HG03135 (cell line): ENCODE measurements around the gene NEK1.
"Not testable (repeated sequence)": the region's sequence is repeated elsewhere in the genome, so short reads cannot be mapped to it uniquely, and the experiment has no call there.

ENCODE experiments used
- ATAC-seq: cut with Tn5 transposase; IDR thresholded peaks from one replicate; pipeline ENCODE4 v1.9.1; 2021; ENCODE audit warnings: mild to moderate bottlenecking, moderate library complexity; ENCODE audit not compliant: unreplicated experiment

NEK1 gene

GRCh38 chr4:169628579-169628978, 16.2 kb upstream of the NEK1 start:
- no peak for ATAC-seq

- peak; percentile 79 for ATAC-seq
These were observed 14.9 kb upstream of the NEK1 start for GRCh38 chr4:169627307-169627706.

- ATAC-seq, result peak; percentile 55
These were observed 14.2 kb upstream of the NEK1 start for GRCh38 chr4:169626331-169627282.

- ATAC-seq, result no peak
These were observed 13.5 kb upstream of the NEK1 start for GRCh38 chr4:169625886-169626285.

GRCh38 chr4:169624012-169624411, 11.6 kb upstream of the NEK1 start:
- ATAC-seq, result not testable (repeated sequence)

GRCh38 chr4:169622566-169622965, 10.2 kb upstream of the NEK1 start:
- no peak for ATAC-seq

GRCh38 chr4:169621731-169622492, 9.5 kb upstream of the NEK1 start:
- ATAC-seq, result no peak

GRCh38 chr4:169620880-169621248, 8.5 kb upstream of the NEK1 start:
- ATAC-seq, result no peak

- ATAC-seq, result peak; percentile 94
These were observed 7.8 kb upstream of the NEK1 start, which contains the start of gene CLCN3 for GRCh38 chr4:169619958-169620879. CLCN3 (plus strand) TSS chr4:169620578; CDS start chr4:169635929, 15,351 bp downstream.

- peak; percentile 39 for ATAC-seq
These were observed 7.2 kb upstream of the NEK1 start for GRCh38 chr4:169619518-169619957.

- no peak for ATAC-seq
These were observed 6.6 kb upstream of the NEK1 start for GRCh38 chr4:169618986-169619385.

GRCh38 chr4:169618286-169618685, 5.9 kb upstream of the NEK1 start:
- no peak for ATAC-seq

GRCh38 chr4:169617306-169617705, 4.9 kb upstream of the NEK1 start:
- no peak for ATAC-seq

- ATAC-seq, result no peak
These were observed 4.5 kb upstream of the NEK1 start for GRCh38 chr4:169616846-169617245.

- no peak for ATAC-seq
These were observed 3.2 kb upstream of the NEK1 start for GRCh38 chr4:169615467-169616106.

- peak; percentile 34 for ATAC-seq
These were observed 782 bp upstream of the NEK1 start for GRCh38 chr4:169612871-169613859.

- ATAC-seq, result no peak
These were observed 1.2 kb downstream of the NEK1 start for GRCh38 chr4:169611157-169611556.

- no peak for ATAC-seq
These were observed 7.5 kb downstream of the NEK1 start for GRCh38 chr4:169604903-169605331.
